GM23248 (cell line): ENCODE data around the gene OS9.
A peak's percentile ranks its signal among the peaks of the same experiment; 100 is the strongest.

Experiments
- EZH2 ChIP-seq: fragments of 200-600 bp; sonication (generic); IDR thresholded peaks from 2 replicates; pipeline ENCODE4 v1.6.1; 2018; ENCODE audit warnings: antibody characterized with exemption, mild to moderate bottlenecking; ENCODE audit not compliant: insufficient read depth, poor library complexity, severe bottlenecking
- EZH2phosphoT487 ChIP-seq: fragments of 200-600 bp; sonication (generic); IDR thresholded peaks from 2 replicates; pipeline ENCODE4 v1.6.1; 2018; ENCODE audit warnings: antibody characterized with exemption, moderate library complexity, mild to moderate bottlenecking, low read depth; ENCODE audit not compliant: insufficient read depth

DNA sequence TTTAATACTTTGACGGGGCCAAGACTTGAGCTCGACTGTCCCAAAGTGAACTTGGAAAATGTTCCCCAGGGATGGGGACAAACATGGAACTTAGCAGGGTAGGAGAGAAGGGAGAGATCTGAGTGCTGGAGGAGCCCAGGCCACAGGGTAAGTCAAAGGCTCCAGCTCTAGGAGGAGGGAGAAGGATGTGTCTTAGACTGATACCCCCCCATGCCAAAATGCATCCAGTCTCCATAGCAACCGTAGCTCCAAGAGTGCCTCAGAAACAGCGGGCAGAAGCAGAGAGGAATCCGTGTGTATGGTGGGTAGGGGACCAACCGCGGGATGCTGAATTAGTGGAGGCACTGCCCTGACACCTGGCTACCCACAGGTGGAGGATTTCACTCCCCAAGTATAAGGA lies 45.5 kb downstream of the OS9 start:
- TF ChIP-seq EZH2 (peak; percentile 31), EZH2phosphoT487 (0 out of 2 replicates have a peak, but pooled peaks have one; percentile 8)
